GM12878 (cell line): ENCODE data around the gene OSBPL2. TPM values are rescaled to one million over a fixed set of nuclear protein-coding genes. Genes with fewer than 3 reads are reported as not detected.
A peak's percentile ranks its signal among the peaks of the same experiment; 100 is the strongest.

Experiments
- ATAC-seq: fragments of 200-7000 bp; cut with Tn5 transposase; 3 replicates; pipeline ENCODE4 v1.9.1; 2020; ENCODE audit warnings: mild to moderate bottlenecking, moderate library complexity
- BruUV-seq: library from RNA; stranded (reverse); fragments of 400-500 nt; replicated peaks from 2 replicates; lab custom pipeline; 2021; lab: Mats Ljungman, UMichigan
- CTCF ChIA-PET: fragments of 300-600 bp; sonication (Branson Sonifier 250); formaldehyde crosslinking; extraction: SDS; loops from one replicate; lab custom pipeline; 2021; ENCODE audit warnings: inconsistent platforms; lab: Yijun Ruan, JAX
- POLR2A ChIA-PET: fragments of 350-600 bp; formaldehyde crosslinking; extraction: SDS; loops from one replicate; lab custom pipeline; 2021; ENCODE audit warnings: inconsistent platforms; lab: Charles Lee
- RAD21 ChIA-PET: fragments of 300-600 bp; sonication (Branson Sonifier 250); formaldehyde crosslinking; loops from one replicate; lab custom pipeline; 2023; ENCODE audit warnings: antibody characterized with exemption; ENCODE audit not compliant: unreplicated experiment; lab: Charles Lee
- SMC1A ChIA-PET: fragments of 300-600 bp; sonication (Branson Sonifier 250); formaldehyde crosslinking; loops from one replicate; lab custom pipeline; 2023; ENCODE audit not compliant: unreplicated experiment, uncharacterized antibody; lab: Charles Lee
- DNase-seq: peaks from one replicate; pipeline ENCODE4 v3.0.0-alpha.2; 2011; ENCODE audit warnings: low read depth, low spot score
- FAIRE-seq: peaks from 3 replicates; lab custom pipeline; 2011; peaks lifted over from hg19 to GRCh38; lab: Jason Lieb, UNC
- H2AFZ ChIP-seq: 2 replicates; pipeline ENCODE4 v1.6.0; 2011; ENCODE audit warnings: low read depth, low read length, control low read depth; ENCODE audit not compliant: control insufficient read depth
- H3K27ac ChIP-seq: 2 replicates; pipeline ENCODE4 v1.5.1; 2011; ENCODE audit warnings: control low read depth; ENCODE audit not compliant: control insufficient read depth, insufficient read depth
- H3K27me3 ChIP-seq, 2 experiments: replicated peaks in 1 of 2; 2 replicates each; pipeline versions ENCODE4 v1.6.0 to v1.6.1; 2011; ENCODE audit warnings: low read length in 1 of 2; ENCODE audit not compliant: control insufficient read depth in 2 of 2, insufficient read depth in 2 of 2
- H3K36me3 ChIP-seq, 2 experiments: 2 replicates each; pipeline ENCODE4 v1.5.1; 2011; ENCODE audit warnings: low read length in 1 of 2; ENCODE audit not compliant: control insufficient read depth in 2 of 2, insufficient read depth in 2 of 2
- H3K4me1 ChIP-seq: 2 replicates; pipeline ENCODE4 v1.6.1; 2011; ENCODE audit warnings: mild to moderate bottlenecking, low read length, moderate library complexity, mixed read lengths; ENCODE audit not compliant: control insufficient read depth, insufficient read depth
- H3K4me2 ChIP-seq: 2 replicates; pipeline ENCODE4 v1.6.0; 2011; ENCODE audit warnings: control low read depth; ENCODE audit not compliant: control insufficient read depth, insufficient read depth
- H3K4me3 ChIP-seq: fragments of 200-600 bp; sonication (generic); 2 replicates; pipeline ENCODE4 v1.5.1; 2016
- H3K79me2 ChIP-seq: 2 replicates; pipeline ENCODE4 v1.6.0; 2011; ENCODE audit warnings: low read length; ENCODE audit not compliant: control insufficient read depth, insufficient read depth
- H3K9ac ChIP-seq: 2 replicates; pipeline ENCODE4 v1.8.0; 2011; ENCODE audit warnings: low read length, control low read depth, mixed read lengths; ENCODE audit not compliant: control insufficient read depth, insufficient read depth
- H3K9me3 ChIP-seq: replicated peaks from 3 replicates; pipeline ENCODE4 v1.5.1; 2011; ENCODE audit warnings: mild to moderate bottlenecking, low read length; ENCODE audit not compliant: control insufficient read depth, insufficient read depth
- H4K20me1 ChIP-seq: 2 replicates; pipeline ENCODE4 v1.6.0; 2011; ENCODE audit not compliant: control insufficient read depth, insufficient read depth
- BHLHE40 ChIP-seq, 2 experiments: fragments of 450-650 bp in 1 of 2; IDR thresholded peaks; 2 replicates each; pipeline ENCODE4 v1.6.1; 2011 to 2017; ENCODE audit warnings: low read depth in 2 of 2, borderline replicate concordance in 1 of 2, improper control_type of control experiment in 1 of 2, low read length in 1 of 2, mild to moderate bottlenecking in 1 of 2
- DPF2 ChIP-seq: fragments of 450-650 bp; IDR thresholded peaks from 2 replicates; pipeline ENCODE4 v1.6.1; 2017; ENCODE audit warnings: mild to moderate bottlenecking
- E2F4 ChIP-seq: IDR thresholded peaks from 2 replicates; pipeline ENCODE4 v1.6.1; 2012; ENCODE audit warnings: low read depth, low read length, improper control_type of control experiment
- EGR1 ChIP-seq, 2 experiments: IDR thresholded peaks; 1 replicate in 1 of 2; 2 replicates in 1 of 2; pipeline ENCODE4 v1.6.1; 2011 to 2012; ENCODE audit warnings: low read depth in 2 of 2, low read length in 2 of 2, borderline replicate concordance in 1 of 2, mild to moderate bottlenecking in 1 of 2, moderate library complexity in 1 of 2
- PAX8 ChIP-seq: fragments of 450-650 bp; IDR thresholded peaks from 2 replicates; pipeline ENCODE4 v1.6.1; 2017; ENCODE audit warnings: mild to moderate bottlenecking, moderate library complexity
- POLR2A ChIP-seq: IDR thresholded peaks from 2 replicates; pipeline ENCODE4 v1.6.1; 2011; ENCODE audit warnings: low read depth, mild to moderate bottlenecking, low read length
- POLR2AphosphoS5 ChIP-seq: IDR thresholded peaks from 2 replicates; pipeline ENCODE4 v1.6.1; 2011; ENCODE audit warnings: mild to moderate bottlenecking, low read length, inconsistent platforms
- ZBTB40 ChIP-seq: fragments of 450-650 bp; IDR thresholded peaks from 2 replicates; pipeline ENCODE4 v1.6.1; 2016; ENCODE audit warnings: mild to moderate bottlenecking, moderate library complexity, borderline replicate concordance
- WGBS: methylation state at CpG from one replicate; pipeline ENCODE4 v1.1.6; 2016; ENCODE audit warnings: low lambda C conversion rate; ENCODE audit not compliant: insufficient replicate concordance, insufficient coverage; ENCODE audit errors: missing lambda C conversion rate; 5-methylcytosine and 5-hydroxymethylcytosine counted together
- in situ Hi-C: fragments of 300-500 bp; cut with MboI; formaldehyde crosslinking; loops from 9 replicates; pipeline ENCODE4 v1.14.3; 2018; ENCODE audit warnings: mixed read lengths
- intact Hi-C: fragments of 100-400 bp; cut with micrococcal nuclease; formaldehyde crosslinking; loops from one replicate; pipeline ENCODE4 v1.14.2; 2022; ENCODE audit not compliant: unreplicated experiment
- polyA plus RNA-seq, 11 experiments: library from polyadenylated mRNA; depleted of rRNA in 4 of 11; unstranded in 6 of 11; stranded (reverse) in 5 of 11; fragments of >200 nt; fragmentation: Nextera tagmentation in 4 of 11; fragmentation: Illumina TruSeq in 1 of 11; extraction: Ambion mirVana in 4 of 11; extraction: Trizol in 1 of 11; gene quantifications; 1 replicate in 1 of 11; 2 replicates in 10 of 11; pipeline versions ENCODE4 v1.2.1 to v1.2.3, GENCODE V29; 2011 to 2016; ENCODE audit warnings: inconsistent platforms in 2 of 11, missing spikeins in 2 of 11, low read depth in 1 of 11
- total RNA-seq, 4 experiments: library from RNA; depleted of rRNA in 3 of 4; stranded (reverse); fragments of >200 nt in 3 of 4; fragmentation: Illumina TruSeq in 1 of 4; extraction: Trizol in 1 of 4; gene quantifications; 2 replicates each; pipeline versions ENCODE4 v1.2.1 to v1.2.3, GENCODE V29; 2013 to 2021

Gene OSBPL2
- total and polyA plus RNA-seq, 10 of the 15 experiments (the other 5 are each of a cell fraction or from before 2014, with no cell fraction given): 2.8 to 22.3 (median 14.7) TPM

GRCh38 chr20:62296724-62297448, 58.6 kb downstream of the OSBPL2 start:
- Histone ChIP-seq H3K4me1 (no peaks in the 10 kb centered on the region; the same call in 1 of the 2 replicates), H3K27ac (no peak overlapping the region), H3K4me2 (no peak overlapping the region), H4K20me1 (no peaks in the 10 kb centered on the region), H2AFZ (no peak overlapping the region), H3K9me3 (no peaks in the 10 kb centered on the region), H3K4me3 (no peak overlapping the region), H3K27me3 (no peaks in the 10 kb centered on the region), H3K79me2 (no peaks in the 10 kb centered on the region), H3K36me3 (peaks cover 6 to 7% of the 10 kb centered on the region in 2 experiments), H3K9ac (no peak overlapping the region)
- CTCF ChIA-PET: interaction anchor here (1.3 kb wide), 1 partner anchor 86 kb away, joined by 3 read pairs; no protein-coding TSS in a partner anchor
- peak in 1 of 2 experiments; percentile 29; a peak in 1 of 4 replicates for TF ChIP-seq BHLHE40 (IDR thresholded peaks at IDR 0.05; ENCODE audit: borderline replicate concordance in 1 of 2, low read depth in 2 of 2, low read length in 1 of 2)
- no peak for TF ChIP-seq POLR2AphosphoS5
- TF ChIP-seq POLR2A: peak; percentile 39
- BruUV-seq: no TSS peak
- no peak for ATAC-seq
- SMC1A ChIA-PET: no interaction called here
- DNase-seq: no peak
- POLR2A ChIA-PET: no interaction called here
- WGBS: 83% methylated on average over 25 of the region's 30 CpGs
- RAD21 ChIA-PET: no interaction called here
- FAIRE-seq: no peak
- intact Hi-C loops: no loop called here
- in situ Hi-C loops: no loop called here

GRCh38 chr20:62297449-62298227, 59.3 kb downstream of the OSBPL2 start:
- 87% methylated on average over 29 of the region's 29 CpGs for WGBS
- TF ChIP-seq EGR1 (IDR thresholded peaks at IDR 0.05; ENCODE audit: borderline replicate concordance in 1 of 2, low read depth in 2 of 2, low read length in 2 of 2): no peak
- TF ChIP-seq DPF2: no peak
- TF ChIP-seq PAX8: no peak
- TF ChIP-seq E2F4: no peak
- TF ChIP-seq ZBTB40: no peak
- RAD21 ChIA-PET: no interaction called here
- Histone ChIP-seq H3K4me3 (no peak overlapping the region), H3K4me1 (no peaks in the 10 kb centered on the region; the same call in 1 of the 2 replicates), H3K79me2 (no peaks in the 10 kb centered on the region), H4K20me1 (no peaks in the 10 kb centered on the region), H3K4me2 (no peak overlapping the region), H3K9ac (no peak overlapping the region), H3K36me3 (peaks cover 3 to 6% of the 10 kb centered on the region in 2 experiments), H3K27me3 (no peaks in the 10 kb centered on the region), H3K9me3 (no peaks in the 10 kb centered on the region), H2AFZ (no peak overlapping the region), H3K27ac (no peak overlapping the region)
- in situ Hi-C loops: no loop called here
- SMC1A ChIA-PET: no interaction called here
- CTCF ChIA-PET: interaction anchor here (1.3 kb wide), 1 partner anchor 85 kb away, joined by 3 read pairs; no protein-coding TSS in a partner anchor
- intact Hi-C loops: no loop called here
- POLR2A ChIA-PET: no interaction called here
- no TSS peak for BruUV-seq
- no peak for ATAC-seq
- FAIRE-seq: no peak
- DNase-seq: no peak
